NCI-H69 (cell line): ENCODE measurements around the gene FRMD7.
A peak's percentile ranks its signal among the peaks of the same experiment; 100 is the strongest.
"Not testable (repeated sequence)": the region's sequence is repeated elsewhere in the genome, so short reads cannot be mapped to it uniquely, and the experiment has no call there.

Source experiments
- DNase-seq: peaks from one replicate; lab custom pipeline; 2025; lab: John Stamatoyannopoulos, UW

The FRMD7 gene

DNA sequence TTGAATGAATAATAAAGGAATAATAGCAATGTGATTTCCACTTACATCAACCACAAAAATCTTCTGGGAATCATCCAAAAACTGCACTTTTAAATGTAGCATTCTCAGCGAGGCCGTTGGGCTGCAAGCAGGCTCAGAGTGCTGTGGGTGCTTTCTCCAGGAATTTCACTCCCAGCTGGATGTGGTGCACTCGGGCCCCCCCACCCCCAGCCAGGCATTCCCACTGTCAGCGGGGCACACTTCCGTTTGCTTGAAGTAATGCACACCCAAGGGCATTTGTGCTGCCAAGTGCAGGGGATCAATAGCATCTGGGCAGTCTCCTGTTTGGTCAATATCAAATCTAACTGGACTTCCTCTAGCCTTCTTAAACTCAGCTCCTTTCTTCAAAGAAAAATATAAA is at the start of gene FRMD7:
TSS of gene FRMD7 (minus strand) at position 278 of the 400 bp plus-strand sequence. CDS start at position 102, 176 bp downstream.
- peak; percentile 48 for DNase-seq

DNA sequence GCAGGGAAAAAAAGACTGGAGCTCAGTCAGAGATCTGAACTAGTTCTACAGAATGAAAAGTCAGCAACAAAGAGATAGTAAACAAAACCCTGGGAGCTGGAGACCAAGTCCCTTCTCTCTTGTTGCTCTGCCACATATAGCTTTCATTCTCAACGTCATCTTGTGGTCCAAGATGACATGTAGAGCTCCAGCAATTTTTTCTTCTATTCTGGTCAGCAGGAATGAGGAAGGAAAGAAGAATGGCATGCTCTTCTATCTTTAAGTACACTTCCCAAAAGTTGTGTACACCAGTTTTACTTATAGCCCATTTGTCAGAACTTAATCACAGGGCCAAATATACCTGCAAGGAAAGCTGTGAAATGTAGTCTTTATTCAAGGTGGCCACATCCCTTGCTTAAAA is 45.8 kb upstream of the FRMD7 start:
- DNase-seq: no peak

DNA sequence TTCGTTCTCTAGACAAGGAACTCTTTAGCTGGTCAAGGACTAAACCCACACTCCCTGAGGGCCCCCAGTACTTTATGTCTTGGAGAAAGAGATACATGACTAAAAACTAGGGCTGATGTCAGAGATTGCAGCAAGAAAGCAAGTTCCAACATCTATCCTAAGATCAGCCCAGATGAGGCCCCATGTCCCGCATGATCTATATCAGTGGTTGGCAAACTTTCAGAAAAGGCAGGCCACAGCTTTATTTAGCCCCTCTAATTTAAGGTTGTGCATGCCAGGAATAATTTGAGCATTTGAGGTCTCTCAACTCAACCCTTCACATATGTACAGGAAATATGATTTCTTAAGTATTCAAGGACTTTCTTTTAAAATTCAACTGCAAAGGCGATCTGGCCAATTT is 44.1 kb upstream of the FRMD7 start:
- DNase-seq: peak; percentile 0

- DNase-seq: peak; percentile 7
Measured at GRCh38 chrX:132171478-132171877, 43.7 kb upstream of the FRMD7 start.

GRCh38 chrX:132169554-132169953 is 41.7 kb upstream of the FRMD7 start:
- peak; percentile 88 for DNase-seq

GRCh38 chrX:132165651-132166050 is 37.8 kb upstream of the FRMD7 start:
- no peak for DNase-seq

DNA sequence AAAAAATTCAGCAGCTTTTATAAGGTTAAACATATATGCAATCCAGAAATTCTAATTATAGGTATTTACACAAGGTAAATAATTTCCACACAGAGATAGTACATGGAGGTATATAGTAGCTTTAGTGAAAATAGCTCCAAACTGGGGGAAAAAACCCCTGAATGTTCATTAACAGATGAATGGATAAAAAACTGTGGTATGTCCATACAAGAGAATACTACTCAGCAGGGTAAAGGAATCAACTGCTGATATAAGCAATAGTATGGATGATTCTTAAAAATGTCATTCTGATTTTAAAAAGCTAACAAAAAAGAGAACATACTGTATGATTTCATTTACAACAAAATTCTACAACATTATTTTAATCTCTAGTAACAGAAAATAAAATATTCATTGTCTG is 37.2 kb upstream of the FRMD7 start:
- DNase-seq: no peak

DNA sequence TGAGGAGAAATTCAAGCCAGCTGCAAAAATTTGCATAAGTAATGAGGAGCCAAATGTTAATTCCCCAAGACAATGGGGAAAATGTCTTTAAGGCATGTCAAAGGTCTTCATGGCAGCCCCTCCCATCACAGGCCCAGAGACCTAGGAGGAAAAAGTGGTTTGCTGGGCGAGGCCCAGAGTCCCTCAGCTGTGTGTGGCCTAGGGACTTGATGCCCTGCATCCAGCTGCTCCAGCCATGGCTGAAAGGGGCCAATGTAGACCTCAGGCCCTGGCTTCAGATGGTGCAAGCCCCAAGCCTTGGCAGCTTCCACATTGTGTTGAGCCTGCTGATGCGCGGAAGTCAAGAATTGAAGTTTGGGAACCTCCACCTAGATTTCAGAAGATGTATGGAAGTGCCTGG is 35.3 kb upstream of the FRMD7 start:
- not testable (repeated sequence) for DNase-seq

DNA sequence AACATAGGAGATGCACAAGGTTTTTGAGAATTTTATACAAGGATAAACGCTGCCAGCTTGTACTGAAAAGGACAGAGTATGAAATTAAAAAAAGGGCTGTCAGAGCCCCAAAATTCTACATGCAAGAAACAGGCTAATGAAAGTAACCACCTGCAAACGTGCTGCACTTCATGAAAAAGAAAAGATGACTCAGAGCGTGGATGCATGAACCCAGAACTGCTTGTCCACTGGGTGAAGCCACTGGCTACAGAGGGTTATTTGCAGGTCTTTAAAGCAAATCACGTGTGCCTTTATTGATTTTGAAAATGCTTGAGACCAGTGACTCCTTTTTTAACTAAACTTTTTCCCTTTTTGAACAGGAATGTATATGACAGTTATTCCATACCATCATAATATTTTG is 25.3 kb upstream of the FRMD7 start:
- no peak for DNase-seq

DNA sequence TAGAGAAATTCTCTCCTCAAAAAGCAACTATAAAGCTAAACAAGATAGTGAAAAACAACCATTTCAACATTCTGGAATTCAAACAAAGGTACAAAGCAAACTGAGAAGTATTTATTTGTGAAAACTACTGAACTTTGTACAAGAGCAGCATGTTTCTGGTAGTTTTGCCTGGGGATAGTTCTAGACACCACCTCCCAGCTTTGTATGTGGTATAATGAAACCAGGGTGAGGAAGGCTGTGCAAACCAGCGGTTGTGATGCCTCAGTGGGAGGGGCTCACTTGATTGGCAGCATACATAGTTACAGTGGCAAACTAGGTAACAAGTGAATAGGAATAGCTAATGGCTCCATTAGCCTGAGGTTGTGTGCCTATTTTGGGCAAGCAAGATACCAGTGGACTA is 18.6 kb upstream of the FRMD7 start:
- DNase-seq: no peak

GRCh38 chrX:132144061-132144460 is 16.2 kb upstream of the FRMD7 start:
- DNase-seq: no peak

DNA sequence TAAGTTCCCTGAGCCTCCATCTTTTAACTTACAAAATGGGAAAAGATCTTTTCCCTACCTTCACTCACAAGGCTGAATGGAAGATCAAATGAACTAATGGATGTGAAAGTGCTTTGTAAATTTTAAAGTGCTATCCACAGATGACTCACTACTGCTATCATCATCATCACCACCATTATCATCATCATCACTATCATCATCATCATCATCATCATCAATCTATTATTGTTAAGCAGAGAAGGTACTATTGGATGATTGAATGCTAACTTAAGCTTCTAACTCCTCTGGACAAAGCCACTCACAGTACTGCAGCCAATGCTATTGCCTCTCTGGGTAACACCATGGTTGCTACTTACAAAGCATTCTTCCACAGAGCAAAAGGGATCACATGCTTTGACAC is 1.9 kb downstream of the FRMD7 start:
- DNase-seq: peak; percentile 5

DNA sequence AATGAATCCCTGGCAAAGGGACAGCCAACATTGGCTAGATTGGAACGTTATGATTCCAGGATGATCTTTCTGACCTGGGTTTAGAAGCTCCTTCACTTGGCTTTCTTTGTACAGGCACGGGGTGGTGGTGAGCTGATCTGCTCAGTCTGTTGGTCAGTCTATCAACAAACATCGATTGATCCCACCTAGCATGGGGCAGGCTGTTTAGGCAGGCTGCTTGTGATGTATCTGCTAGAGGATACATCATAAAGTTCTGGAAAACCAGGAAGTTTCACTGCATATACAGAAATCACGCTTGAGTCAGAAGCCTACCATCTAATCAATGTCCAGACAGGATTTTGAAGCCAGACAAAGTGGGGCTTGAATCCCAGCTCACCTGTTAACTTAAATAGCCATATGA is 6.9 kb downstream of the FRMD7 start:
- DNase-seq: no peak

DNA sequence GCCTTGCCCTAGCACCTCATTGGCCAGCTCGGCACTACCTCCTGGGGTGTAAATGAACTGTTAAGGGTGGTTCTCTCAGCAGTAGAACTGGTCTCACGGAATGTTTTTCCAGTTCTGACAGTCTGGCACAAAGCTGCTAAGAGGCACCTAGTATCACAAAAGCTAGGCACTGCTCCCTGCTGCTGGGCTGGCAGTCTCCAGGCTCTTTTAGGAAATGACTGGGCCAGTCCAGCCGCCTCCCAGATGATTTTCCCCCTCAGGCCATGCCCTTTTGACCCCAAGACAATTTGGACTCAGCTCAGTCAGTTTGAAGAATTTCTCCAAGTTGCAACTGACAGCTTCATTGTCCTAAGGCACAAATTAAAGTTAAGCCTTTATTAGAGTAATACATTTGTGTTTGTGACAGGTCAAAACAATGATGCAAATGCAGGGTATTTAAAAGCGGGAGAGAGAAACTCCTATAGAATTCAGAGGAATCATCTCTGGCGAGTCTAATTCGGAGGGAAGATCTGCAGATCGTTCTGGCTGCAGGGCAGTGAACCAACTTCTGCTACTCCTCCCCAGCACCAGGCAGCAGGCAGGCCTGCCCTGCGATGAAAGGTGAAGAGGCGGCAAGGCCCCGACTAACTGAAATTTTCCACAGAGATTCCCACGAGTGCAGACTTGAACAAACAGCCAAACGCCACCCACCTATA is 7.9 kb downstream of the FRMD7 start:
- peak; percentile 13 for DNase-seq

- no peak for DNase-seq
Measured at GRCh38 chrX:132119283-132119682, 8.5 kb downstream of the FRMD7 start.

- peak; percentile 8 for DNase-seq
Measured at GRCh38 chrX:132118358-132118757, 9.5 kb downstream of the FRMD7 start.

DNA sequence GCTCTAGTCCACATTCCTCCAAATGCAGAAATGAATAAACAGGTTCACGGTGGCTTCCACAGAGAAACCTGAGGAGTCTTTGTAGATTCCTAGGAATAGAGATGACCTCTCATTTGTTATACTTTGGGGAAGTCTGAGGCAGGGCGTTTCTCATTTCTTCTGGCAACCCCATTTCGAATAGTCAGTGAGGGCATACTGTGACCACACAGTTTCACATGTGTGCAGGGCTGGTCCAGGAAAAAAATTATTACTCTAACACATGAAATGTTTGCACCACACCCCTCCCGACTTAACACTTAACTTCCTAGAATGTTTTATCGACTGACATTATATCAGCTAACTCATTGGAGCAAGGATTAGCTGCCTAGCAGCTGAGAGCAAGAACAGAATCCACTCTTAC is 12.0 kb downstream of the FRMD7 start:
- DNase-seq: no peak

- DNase-seq: peak; percentile 72
Measured at GRCh38 chrX:132114607-132115006, 13.2 kb downstream of the FRMD7 start.

DNA sequence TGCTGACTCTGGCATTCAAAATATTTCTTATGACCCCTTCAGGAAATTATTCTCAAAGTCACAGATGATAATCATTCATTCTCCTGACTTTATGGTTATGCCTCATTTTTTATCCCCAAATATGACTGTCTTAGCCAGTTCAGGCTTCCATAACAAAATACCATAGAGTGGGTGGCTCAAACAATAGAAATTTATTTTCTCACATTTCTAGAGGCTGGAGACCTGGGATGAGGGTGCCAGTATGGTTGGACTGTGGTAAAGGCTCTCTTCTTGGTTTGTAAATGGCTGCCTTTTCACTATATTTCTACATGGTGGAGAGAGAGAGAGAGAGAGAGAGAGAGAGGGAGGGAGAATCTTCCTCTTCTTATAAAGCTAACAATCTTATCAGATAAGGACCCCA is 20.5 kb downstream of the FRMD7 start:
- DNase-seq: no peak

GRCh38 chrX:132101799-132102198 is 26.0 kb downstream of the FRMD7 start:
- no peak for DNase-seq

- no peak for DNase-seq
Measured at GRCh38 chrX:132101206-132101605, 26.6 kb downstream of the FRMD7 start.

GRCh38 chrX:132098704-132099103 is 29.1 kb downstream of the FRMD7 start:
- DNase-seq: not testable (repeated sequence)

GRCh38 chrX:132094164-132094563 is 33.7 kb downstream of the FRMD7 start:
- no peak for DNase-seq

DNA sequence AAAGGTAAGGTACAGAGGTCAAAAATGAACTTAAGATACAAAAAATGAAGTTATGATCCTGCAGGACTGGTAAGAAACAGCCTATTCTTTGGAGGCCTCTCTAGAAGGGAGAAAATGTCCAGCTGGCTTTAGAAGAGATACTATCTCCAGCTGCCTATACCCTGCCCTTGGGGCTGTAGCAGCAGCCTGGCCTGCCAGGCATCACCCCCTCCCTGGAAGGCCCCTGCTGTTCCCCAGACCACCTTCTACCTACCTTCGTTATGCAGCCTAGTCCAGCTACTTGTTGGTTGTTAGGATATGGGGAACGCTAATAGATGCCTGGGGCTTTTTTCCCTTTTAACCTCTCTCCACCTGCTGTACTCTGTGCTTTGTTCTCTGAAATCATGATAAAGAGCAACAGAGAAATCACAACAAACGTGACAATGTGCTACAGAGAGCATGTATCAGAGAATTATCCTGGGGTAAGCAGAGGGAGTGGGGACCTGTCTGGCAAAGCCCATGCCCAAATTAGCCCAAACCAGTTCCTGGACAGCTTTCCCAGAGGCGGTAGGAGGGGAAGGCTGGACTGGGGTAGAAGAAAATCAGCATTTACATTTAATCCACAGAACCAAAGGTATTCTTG is 34.5 kb downstream of the FRMD7 start:
- DNase-seq: peak; percentile 63
